ENCODE measurements around the gene FOSL1. TPM values are rescaled to one million over a fixed set of nuclear protein-coding genes. Genes with fewer than 3 reads are reported as not detected.
A peak's percentile ranks its signal among the peaks of the same experiment; 100 is the strongest.

Gene FOSL1
- total RNA-seq, 1 experiment from 2014 or later: 58.8 TPM

GRCh38 chr11:65915821-65916251, 15.6 kb upstream of the FOSL1 start:
- no peaks in the 10 kb centered on the region for H3K9me2 ChIP-seq (ENCODE audit: insufficient read depth)
- peak overlapping the region; percentile 90 for H3K27ac ChIP-seq
- H4K20me1 ChIP-seq (ENCODE audit: insufficient read depth): no peaks in the 10 kb centered on the region
- H3K9me3 ChIP-seq (ENCODE audit: insufficient read depth, low read depth): no peaks in the 10 kb centered on the region
- ChIA-PET POLR2A (ENCODE audit: unreplicated experiment) (interaction anchor here (0.6 to 1.6 kb wide), 9 partner anchors 13 to 485 kb away, joined by 3 to 34 read pairs (median 5); partner anchors contain the start of genes CCDC85B, FIBP and FOSL1), CTCF (interaction anchor here (0.6 to 1.4 kb wide), 4 partner anchors 8 to 28 kb away, joined by 6 to 10 read pairs (median 9); partner anchors contain the start of gene FIBP)
- no peaks in the 10 kb centered on the region for H3K36me3 ChIP-seq (ENCODE audit: low read depth)
- H3K4me3 ChIP-seq: peak overlapping the region; percentile 89
- TF ChIP-seq CTCF (conservative IDR thresholded peaks at IDR 0.05) (no peak), EZH2 (IDR thresholded peaks at IDR 0.05; ENCODE audit: low read depth) (no peak)
- no peak overlapping the region for H2AFZ ChIP-seq
- H3K27me3 ChIP-seq (ENCODE audit: insufficient read depth, low read depth): no peaks in the 10 kb centered on the region
- intact Hi-C loops (cut with micrococcal nuclease; ENCODE audit: unreplicated experiment): loop anchor here (1.0 to 5.0 kb wide), 3 partner anchors 13 to 359 kb away; partner anchors contain the start of genes CFL1 and LTBP3
- peaks cover 52% of the 10 kb centered on the region for H3F3A ChIP-seq (ENCODE audit: insufficient read depth, low read depth)
- H3K4me2 ChIP-seq: peak overlapping the region; percentile 90
- peaks cover 41% of the 10 kb centered on the region for H3K79me2 ChIP-seq (ENCODE audit: low read depth)
- H3K4me1 ChIP-seq (replicated peaks; ENCODE audit: insufficient read depth): peaks cover 79% of the 10 kb centered on the region
- BruUV-seq (replicated peaks): no TSS peak
- DNase-seq: peak; percentile 96 to 97

GRCh38 chr11:65915101-65915820, 15.1 kb upstream of the FOSL1 start:
- H3F3A ChIP-seq (ENCODE audit: insufficient read depth, low read depth): peaks cover 57% of the 10 kb centered on the region
- H3K9me3 ChIP-seq (ENCODE audit: insufficient read depth, low read depth): no peaks in the 10 kb centered on the region
- peak overlapping the region; percentile 90 for H3K4me2 ChIP-seq
- H3K4me3 ChIP-seq: peak overlapping the region; percentile 89; the same call in 1 of the 2 replicates
- no peak overlapping the region for H2AFZ ChIP-seq
- peaks cover 77% of the 10 kb centered on the region for H3K4me1 ChIP-seq (replicated peaks; ENCODE audit: insufficient read depth)
- TF ChIP-seq CTCF (conservative IDR thresholded peaks at IDR 0.05) (no peak), EZH2 (IDR thresholded peaks at IDR 0.05; ENCODE audit: low read depth) (no peak)
- DNase-seq: peak in 1 of 2 experiments; percentile 71
- ChIA-PET POLR2A (ENCODE audit: unreplicated experiment) (interaction anchor here (0.6 to 1.6 kb wide), 9 partner anchors 12 to 486 kb away, joined by 3 to 34 read pairs (median 6); partner anchors contain the start of genes CCDC85B, FIBP and FOSL1), CTCF (interaction anchor here (0.9 to 1.4 kb wide), 2 partner anchors 25 to 27 kb away, joined by 9 read pairs; partner anchors contain the start of gene FIBP)
- intact Hi-C loops (cut with micrococcal nuclease; ENCODE audit: unreplicated experiment): loop anchor here (1.0 to 5.0 kb wide), 2 partner anchors 12 to 358 kb away; partner anchors contain the start of gene LTBP3
- H3K9me2 ChIP-seq (ENCODE audit: insufficient read depth): no peaks in the 10 kb centered on the region
- H3K36me3 ChIP-seq (ENCODE audit: low read depth): no peaks in the 10 kb centered on the region
- BruUV-seq (replicated peaks): no TSS peak
- H3K27ac ChIP-seq: peak overlapping the region; percentile 90
- H4K20me1 ChIP-seq (ENCODE audit: insufficient read depth): no peaks in the 10 kb centered on the region
- H3K27me3 ChIP-seq (ENCODE audit: insufficient read depth, low read depth): no peaks in the 10 kb centered on the region
- peaks cover 36% of the 10 kb centered on the region for H3K79me2 ChIP-seq (ENCODE audit: low read depth)

- BruUV-seq (replicated peaks): no TSS peak
- Histone ChIP-seq H3K79me2 (ENCODE audit: low read depth) (peaks cover 20% of the 10 kb centered on the region), H3K9me2 (ENCODE audit: insufficient read depth) (no peaks in the 10 kb centered on the region), H3K27me3 (ENCODE audit: insufficient read depth, low read depth) (no peaks in the 10 kb centered on the region), H3K4me2 (peak overlapping the region; percentile 63), H3K9me3 (ENCODE audit: insufficient read depth, low read depth) (no peaks in the 10 kb centered on the region), H2AFZ (no peak overlapping the region), H3F3A (ENCODE audit: insufficient read depth, low read depth) (peaks cover 66% of the 10 kb centered on the region), H3K4me1 (replicated peaks; ENCODE audit: insufficient read depth) (peaks cover 80% of the 10 kb centered on the region), H3K4me3 (no peak overlapping the region), H3K36me3 (ENCODE audit: low read depth) (no peaks in the 10 kb centered on the region), H3K27ac (peak overlapping the region; percentile 67), H4K20me1 (ENCODE audit: insufficient read depth) (no peaks in the 10 kb centered on the region)
- POLR2A ChIA-PET (ENCODE audit: unreplicated experiment): interaction anchor here (0.5 to 0.9 kb wide), 5 partner anchors 10 to 56 kb away, joined by 3 to 10 read pairs (median 3); partner anchors contain the start of gene CCDC85B
- CTCF ChIA-PET: no interaction called here
- peak in 1 of 2 experiments; percentile 48 for DNase-seq
- intact Hi-C loops (cut with micrococcal nuclease; ENCODE audit: unreplicated experiment): no loop called here
- TF ChIP-seq EZH2 (IDR thresholded peaks at IDR 0.05; ENCODE audit: low read depth): no peak
- TF ChIP-seq CTCF (conservative IDR thresholded peaks at IDR 0.05): no peak
Measured at GRCh38 chr11:65912845-65913244, 12.7 kb upstream of the FOSL1 start.
